NK-92 treated with Interleukin-12 subunit alpha and Interleukin-12 subunit beta, amount 100 ng/mL, for 24 hours (cell line): ENCODE measurements around the gene NEK4.
A peak's percentile ranks its signal among the peaks of the same experiment; 100 is the strongest.
"Not testable (repeated sequence)": the region's sequence is repeated elsewhere in the genome, so short reads cannot be mapped to it uniquely, and the experiment has no call there.

Experiments
- DNase-seq: peaks from one replicate; lab custom pipeline; 2025; lab: John Stamatoyannopoulos, UW

The NEK4 gene

DNA sequence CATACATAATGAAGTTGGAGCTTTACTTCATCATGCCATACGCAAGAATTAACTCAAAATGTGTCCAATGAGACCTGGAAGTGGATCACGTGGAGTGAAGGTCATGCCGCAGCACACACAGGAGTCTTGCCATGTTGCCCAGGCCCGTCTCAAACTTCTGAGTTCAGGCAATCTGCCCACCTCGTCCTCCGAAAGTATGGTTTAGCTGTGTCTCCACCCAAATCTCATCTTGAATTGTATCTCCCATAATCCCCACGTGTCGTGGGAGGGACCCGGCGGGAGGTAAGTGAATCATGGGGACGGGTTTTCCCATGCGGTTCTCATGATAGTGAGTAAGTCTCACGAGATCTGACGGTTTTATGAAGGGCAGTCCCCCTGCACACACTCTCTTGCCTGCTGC lies 39.1 kb downstream of the NEK4 start:
- no peak for DNase-seq

DNA sequence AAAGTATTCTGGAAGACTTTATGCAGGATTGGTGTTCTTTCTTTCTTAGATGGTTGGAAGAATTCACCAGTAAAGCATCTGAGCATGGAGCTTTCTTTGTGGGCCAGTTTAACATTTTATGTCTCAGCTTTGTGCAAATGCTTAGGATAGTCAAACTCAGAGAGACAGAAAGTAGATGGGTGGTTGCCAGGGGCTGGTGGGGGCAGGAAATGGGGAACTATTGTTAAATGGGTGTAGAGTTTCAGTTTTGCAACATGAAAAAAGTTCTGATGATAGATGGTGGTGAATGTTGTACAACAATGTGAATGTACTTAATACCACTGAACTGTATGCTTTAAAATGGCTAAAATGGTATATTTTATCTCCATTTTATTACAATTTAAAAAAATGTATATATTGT lies 40.1 kb downstream of the NEK4 start:
- DNase-seq = no peak

DNA sequence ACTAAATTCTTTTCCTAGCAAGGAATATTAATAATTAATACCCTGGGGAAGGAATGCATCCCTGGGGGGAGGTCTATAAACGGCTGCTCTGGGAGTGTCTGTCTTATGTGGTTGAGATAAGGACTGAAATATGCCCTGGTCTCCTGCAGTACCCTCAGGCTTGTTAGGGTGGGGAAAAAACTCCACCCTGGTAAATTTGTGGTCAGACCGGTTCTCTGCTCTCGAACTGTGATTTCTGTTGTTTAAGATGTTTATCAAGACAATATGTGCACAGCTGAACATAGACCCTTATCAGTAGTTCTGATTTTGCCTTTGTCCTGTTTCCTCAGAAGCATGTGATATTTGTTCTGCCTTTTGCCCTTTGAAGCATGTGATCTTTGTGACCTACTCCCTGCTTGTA lies 42.0 kb downstream of the NEK4 start:
- not testable (repeated sequence) for DNase-seq

DNA sequence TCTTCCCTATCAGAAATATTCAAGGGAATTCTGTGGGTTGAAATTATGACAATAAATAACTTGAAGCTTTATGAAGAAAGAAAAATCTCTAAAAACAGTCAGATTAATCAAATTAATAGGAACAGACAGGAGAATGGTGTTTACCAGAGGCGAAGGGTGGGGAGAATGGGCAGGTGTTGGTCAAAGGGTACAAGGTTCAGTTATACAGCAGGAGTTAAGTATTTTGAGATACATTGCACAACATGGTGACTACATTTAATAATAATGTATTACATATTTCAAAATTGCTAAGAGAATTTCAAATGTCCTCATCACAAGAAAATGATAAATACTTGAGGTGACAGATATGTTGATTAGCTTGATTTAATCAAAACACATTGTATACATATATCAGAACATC lies 46.2 kb downstream of the NEK4 start:
- no peak for DNase-seq

DNA sequence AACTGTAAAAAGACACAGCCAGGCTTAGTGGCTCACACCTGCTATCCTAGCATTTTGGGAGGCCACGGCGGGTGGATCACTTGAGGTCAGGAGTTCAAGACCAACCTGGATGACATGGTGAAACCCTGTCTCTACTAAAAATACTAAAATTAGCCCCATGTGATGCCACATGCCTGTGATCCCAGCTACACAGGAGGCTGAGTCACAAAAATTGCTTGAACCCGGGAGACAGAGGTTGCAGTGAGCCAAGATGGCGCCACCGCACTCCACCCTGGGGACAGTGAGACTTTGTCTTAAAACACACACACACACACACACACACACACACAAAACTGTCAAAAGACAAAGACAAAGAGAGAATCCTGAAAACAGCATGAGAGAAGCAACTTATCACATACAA lies 46.8 kb downstream of the NEK4 start:
- no peak for DNase-seq

DNA sequence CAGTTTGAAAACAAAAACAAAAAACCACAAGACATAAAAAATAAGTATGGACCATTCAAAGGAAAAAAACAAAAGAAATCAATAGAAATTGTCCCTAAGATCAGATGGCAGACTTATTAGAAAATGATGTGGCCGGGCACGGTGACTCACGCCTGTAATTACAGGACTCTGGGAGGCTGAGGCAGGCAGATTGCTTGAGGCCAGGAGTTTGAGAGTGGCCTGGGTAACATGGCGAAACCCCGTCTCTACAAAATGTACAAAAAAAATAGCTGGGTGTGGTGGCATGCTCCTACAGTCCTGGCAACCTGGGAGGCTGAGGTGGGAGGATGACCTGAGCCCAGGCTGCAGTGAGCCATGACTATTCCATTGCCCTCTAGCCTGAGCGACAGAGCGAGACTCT lies 48.2 kb downstream of the NEK4 start:
- no peak for DNase-seq

DNA sequence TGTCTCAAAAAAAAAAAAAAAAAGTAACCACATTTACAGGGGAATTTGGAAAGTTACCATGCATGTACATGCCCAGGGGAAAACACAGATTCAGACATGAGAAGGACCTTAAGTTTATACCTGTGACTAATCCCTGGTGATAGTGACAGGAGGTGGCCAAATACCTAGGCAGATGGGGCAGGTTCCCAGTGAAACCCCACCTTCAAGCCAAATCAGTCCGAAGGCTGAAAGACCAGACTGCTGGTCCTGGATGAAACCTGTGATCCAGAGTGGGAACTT lies 49.1 kb downstream of the NEK4 start:
- DNase-seq = no peak

DNA sequence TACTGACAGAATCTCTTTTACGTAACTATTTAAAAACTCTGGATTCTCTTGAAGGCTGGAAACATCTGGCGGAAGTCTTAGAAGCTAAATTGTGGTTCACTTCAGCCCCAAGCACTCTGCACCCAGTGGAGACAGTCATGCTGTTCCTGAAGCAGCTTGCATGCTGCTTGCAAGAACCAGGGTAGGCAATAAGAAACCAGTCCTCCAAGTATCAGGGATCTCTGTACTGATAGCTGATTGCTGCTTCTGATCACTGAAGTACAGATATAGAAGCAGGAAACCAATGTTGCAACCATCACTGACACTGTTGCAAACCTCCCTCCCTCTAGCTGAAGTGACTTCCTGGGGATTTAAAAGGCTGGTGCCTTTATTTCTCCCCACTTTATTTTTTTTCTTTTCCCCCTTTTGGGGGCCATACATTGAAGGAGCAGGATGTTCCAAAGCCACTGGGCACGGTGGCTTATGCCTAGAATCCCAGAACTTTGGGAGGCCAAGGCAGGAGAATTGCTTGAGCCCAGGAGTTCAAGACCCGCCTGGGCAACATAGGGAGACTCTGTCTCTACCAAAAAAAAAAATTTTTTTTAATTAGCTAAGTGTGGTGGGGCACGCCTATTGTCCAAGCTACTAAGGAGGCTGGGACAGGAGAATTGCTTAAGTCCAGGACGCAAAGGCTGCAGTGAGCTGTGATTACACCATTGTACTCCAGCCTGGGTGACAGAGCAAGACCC lies 49.6 kb downstream of the NEK4 start:
- no peak for DNase-seq

DNA sequence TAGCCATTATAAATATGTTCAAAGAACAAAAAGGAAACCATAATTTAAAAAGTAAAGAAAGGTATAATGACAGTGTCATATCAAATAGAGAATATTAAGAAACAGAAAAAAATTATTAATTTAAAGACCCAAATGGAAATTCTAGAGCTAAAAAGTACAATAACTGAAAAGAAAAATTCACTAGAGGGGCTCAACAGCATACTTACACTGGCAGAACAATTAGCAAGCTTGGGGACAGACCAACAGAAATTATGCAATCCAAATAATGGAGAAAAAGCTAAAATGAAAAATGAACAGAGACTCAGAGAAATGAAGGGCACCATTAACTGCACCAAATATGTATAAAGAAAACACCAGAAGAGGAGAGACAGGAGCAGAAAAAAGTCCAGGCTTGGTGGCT lies 51.1 kb downstream of the NEK4 start:
- no peak for DNase-seq

DNA sequence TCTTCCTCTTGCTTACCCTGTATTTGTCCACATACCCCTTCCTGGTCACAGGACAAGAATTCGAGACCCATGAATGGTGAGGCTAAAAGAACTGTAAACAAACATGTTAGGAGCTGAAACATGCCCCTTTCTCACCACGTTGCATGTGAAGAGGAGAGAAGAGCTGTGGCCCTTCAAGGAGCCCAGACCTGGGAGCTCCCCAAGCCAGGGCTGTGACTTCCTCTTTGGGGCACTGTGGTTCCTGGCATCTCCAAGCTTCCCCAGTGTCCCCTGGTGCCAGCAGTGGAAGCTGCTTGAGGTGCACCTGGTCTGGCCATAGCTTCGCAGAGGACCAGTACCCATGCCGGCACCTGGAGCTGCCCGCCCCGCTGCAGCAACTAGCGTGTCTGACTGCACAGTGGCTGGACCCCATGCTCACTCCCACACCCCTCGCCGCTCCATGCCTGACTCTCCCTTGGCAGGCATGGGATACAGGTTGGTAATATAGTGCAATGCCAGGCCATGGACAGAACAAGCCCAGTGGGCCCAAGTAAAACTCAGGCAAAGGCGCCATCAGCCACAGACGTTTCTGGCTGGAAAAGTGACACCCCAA lies 54.9 kb downstream of the NEK4 start:
- no peak for DNase-seq

DNA sequence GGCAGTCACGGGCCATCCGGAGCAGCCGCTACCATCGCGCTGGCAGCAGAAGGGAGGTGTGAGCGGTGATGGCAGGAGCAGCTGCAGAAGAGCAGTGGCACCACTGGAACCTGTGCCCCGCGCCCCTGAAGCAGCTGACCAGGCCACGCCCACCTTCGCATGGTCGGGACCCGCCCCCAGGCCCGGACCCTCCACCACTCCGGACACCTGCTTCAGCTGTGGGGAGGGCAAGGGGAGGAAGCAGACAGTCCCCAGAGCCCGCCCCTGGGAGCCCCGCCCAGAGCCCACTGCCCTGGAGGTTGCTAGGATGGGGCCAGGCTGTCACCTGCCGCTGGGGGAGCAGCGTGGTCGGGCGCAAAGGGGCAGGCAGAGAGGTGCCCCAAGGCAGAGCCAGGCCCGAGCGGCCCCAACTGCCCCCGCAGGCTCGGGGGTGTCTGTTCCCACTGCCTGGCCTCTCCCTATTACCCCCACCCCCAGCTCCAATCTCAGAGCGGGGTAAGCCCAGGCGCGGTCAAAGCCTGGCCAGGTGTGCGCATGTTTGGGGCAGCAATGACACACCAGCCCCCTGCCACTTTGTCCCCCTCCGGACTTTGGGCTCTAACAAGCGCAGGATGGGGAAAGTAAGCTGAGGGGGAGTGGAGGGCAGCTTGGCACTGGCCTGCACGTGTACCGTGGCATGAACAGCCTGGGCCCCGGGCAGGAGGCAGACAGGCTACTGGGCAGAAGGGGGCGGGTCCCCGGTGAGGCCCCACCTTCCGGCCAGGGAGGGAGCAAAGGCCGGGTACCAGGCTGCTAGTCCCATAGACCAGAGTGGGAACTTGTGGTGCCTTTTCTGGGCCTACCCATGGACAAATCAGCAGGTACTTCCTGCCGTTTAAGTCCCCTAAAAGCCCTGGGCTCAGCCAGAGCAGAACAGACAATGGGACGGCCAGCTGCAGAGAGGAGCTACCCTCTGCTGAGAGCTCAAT lies 56.1 kb downstream of the NEK4 start:
- DNase-seq = no peak

DNA sequence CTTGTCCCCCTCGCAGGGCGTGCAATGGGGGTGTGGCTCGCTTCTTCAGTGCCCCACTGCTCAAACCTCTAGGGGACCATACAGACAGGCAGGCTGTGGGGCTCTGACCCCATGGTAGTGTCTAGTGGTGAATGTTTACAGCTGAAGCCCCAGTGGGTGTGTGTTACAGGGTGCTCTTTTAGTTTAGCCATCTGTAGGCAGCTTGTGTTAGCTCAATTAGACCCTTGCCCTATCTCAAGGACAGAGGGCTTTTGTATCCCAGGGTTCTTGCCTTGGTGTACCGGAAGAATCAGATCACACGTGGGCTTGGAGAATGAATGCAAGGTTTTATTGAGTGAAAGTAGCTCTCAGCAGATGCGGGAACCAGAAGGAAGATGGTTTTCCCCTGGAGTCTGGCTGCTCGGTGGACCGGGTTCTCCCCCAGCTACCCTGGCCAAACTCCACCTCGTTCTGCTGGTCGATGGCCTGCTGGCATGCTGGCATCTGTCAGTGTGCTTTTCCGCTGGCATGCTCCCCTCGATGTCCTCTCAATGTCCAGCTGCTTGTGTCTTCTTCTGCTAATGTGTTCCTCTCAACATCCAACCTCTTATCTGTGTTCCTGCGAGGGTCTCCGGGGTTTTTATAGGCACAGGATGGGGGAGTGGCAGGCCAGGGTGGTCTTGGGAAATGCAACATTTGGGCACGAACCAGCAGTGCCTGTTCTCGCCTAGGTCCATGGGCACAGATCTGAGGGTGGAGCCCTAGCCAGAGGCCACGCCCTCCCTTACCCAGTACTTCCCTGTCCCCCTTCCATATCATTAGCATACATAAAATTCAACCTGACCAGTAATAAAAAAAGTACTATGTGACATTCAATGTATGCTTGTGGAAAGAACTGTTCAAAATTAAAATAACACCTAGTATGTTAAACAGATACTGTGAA lies 58.2 kb downstream of the NEK4 start:
- DNase-seq = no peak

DNA sequence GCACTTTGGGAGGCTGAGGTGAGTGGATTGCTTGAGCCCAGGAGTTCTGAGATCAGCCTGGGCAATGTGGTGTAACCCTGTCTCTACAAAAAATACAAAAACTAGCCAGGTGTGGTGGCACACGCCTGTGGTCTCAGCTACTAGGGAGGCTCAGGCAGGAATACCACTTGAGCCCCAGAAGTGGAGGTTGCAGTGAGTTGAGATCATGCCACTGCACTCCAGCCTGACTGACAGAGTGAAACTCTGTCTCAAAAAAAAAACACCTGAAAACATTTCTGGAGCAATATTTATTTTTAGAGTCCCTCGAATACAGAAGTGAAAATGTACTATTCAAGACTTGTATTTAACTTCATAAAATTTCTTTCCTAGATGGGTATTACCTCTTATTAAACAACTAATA lies 60.2 kb downstream of the NEK4 start:
- DNase-seq = no peak

DNA sequence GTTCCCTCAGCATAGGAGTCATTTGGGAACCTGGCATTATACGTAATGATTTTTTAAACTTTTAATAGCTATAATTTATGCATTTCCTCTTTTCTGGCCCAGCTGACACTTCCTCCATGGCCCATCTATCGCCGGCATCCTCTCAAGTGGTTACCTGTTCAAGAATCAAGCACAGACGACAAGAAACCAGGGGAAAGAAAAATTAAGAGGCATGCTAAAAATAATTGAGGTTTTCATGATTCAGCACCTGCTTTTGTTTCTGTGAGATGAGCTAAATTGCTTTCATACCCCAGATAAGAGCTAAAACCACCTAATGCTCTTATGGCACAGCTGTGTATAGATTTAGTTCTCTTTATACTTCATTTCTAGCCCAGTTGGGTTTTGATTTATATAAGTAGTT lies 63.2 kb downstream of the NEK4 start:
- no peak for DNase-seq

DNA sequence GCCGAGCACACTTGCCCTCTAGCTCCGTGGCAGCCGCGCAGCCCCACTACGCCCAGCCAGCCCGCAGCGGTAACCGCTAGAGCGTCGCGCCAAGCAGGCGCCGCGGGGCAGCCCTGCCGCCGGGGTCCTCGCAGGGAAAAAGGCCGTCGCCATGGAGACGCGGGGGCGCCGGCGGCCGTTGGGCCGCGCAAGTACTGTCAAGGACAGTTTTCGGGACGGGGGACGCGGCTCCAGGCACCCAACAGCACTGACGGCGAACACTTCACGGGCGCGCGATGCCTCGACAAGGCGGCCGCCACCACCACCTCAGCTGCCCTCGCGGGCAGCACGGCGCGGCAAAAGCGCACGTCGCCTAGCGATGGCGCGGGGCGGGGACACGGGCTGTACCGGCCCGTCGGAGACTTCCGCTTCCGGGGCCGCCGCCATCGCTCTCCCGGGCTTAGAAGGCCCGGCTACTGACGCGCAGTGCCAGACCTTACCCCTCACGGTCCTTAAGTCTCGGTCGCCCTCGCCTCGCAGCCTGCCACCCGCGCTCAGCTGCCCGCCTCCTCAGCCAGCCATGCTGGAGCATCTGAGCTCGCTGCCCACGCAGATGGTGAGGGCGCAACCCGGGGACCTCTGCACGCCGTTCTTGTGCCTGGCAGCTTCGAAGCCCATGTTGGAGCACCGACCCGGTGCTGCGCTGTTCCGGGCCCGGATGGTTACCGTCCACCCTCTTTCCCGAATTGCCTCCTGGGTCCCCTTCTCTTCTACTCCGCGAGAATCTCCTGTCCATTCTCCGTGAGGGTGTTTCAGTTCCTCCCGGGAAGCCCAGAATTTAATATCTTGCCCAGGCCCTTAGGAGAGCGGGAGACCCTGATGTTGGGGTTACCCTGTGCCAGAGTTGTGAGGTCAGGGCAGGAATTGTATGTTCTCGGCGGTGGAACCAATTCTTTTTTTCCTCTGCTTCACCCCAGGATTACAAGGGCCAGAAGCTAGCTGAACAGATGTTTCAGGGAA lies 64.8 kb downstream of the NEK4 start, which contains the start of the genes GLT8D1 and SPCS1:
GLT8D1 (minus strand) TSS at position 104 of the 999 bp plus-strand sequence. CDS start 5,331 bp downstream, outside the sequence.
SPCS1 (plus strand) TSS at position 419 of the 999 bp plus-strand sequence; CDS start at position 560, 141 bp downstream.
- peak; percentile 74 for DNase-seq

DNA sequence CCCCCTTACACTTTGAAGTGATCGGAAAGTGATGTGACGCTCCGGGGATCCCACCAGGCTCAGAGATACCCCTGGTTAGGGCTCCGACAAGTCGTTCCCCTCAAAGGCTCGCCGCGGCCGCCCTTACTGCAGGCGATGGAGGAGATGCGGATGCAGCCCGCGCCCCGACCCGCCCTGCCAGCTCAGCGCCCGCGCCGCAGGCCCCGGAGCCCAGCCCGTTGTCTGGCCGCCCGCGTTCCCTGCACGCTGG lies 65.4 kb downstream of the NEK4 start:
- no peak for DNase-seq

DNA sequence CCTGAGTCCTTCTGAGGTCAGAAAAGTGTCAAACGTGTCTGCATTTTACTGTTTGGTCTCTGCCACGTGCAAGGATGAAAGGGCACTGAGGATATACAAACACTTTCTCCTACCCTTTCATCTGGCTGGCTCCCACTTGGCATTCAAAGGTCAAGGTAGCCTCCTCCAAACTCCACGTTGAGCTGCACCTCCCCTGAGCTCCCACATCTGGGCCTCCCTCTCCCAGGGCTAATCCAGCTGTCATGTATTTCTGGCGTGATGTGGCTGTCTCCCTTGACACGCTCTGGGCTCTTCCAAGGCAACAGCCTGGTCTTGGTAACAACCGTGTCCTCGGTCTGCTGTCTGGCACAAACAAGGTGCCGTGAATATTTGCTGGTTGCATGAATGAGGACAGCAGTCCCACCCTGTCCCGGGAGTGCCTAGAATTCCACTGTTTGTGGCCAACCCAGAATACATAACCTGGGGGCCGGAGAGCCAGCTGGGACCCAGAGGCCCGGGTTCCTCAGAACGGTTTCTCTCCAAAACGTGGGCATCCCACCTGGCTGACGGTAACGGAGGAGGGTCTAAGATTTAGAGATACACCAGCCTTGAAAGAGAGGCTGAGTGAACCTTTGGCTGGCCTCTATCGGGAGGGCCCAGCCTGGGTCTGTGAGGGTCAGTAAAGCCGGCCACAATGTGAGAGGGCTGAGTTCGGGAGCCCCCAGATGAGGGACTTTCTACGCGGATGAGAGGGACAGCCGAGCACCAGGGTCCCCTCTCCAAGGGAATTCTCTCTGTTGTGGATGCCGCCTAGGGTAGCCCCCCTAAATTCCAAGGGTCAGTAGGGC lies 65.9 kb downstream of the NEK4 start:
- no peak for DNase-seq

DNA sequence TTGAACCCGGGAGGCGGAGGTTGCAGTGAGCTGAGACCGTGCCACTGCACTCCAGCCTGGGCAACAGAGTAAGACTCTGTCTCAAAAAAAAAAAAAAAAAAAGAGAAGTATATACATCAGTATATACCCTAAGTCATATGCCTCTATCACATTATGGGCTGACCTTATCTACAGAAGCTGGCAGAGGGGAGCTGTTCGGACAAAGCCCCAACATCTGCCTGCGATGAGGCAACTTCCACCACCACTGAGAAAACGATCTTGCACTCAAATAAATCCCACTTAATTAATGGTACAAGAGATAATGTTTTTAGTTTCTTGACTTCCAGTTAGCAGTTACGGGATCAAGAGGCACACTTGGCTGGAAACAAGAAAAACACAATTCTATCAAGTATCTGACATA lies 67.4 kb downstream of the NEK4 start:
- no peak for DNase-seq

DNA sequence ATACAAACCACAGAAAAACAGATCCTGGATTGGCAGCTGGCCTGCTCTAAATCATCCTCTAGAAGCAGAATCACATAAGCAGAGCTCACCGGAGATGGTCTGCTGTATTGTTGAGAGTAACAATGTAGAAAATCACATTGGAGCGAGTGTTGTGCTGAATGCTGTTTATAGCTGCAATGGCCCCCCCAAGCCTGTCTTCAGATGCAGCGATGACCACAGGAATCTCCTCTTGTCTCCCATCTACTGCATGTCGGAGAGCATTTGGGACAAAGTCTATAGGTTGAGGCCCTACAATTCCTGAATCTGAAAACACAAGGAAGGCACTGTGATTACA lies 73.1 kb downstream of the NEK4 start:
- DNase-seq = no peak
